OCI-LY7 (cell line): ENCODE data around the gene FAM110C. TPM values are rescaled to one million over a fixed set of nuclear protein-coding genes. Genes with fewer than 3 reads are reported as not detected.

Source experiments
- BruUV-seq: library from RNA; stranded (reverse); fragments of 400-500 nt; replicated peaks from 2 replicates; lab custom pipeline; 2021; lab: Mats Ljungman, UMichigan
- CTCF ChIA-PET: fragments of 300-600 bp; sonication (Branson Sonifier 250); formaldehyde crosslinking; loops from one replicate; lab custom pipeline; 2022; ENCODE audit warnings: antibody characterized with exemption; ENCODE audit not compliant: unreplicated experiment; lab: Charles Lee
- POLR2A ChIA-PET: fragments of 300-600 bp; sonication (Branson Sonifier 250); formaldehyde crosslinking; loops from one replicate; lab custom pipeline; 2022; ENCODE audit warnings: antibody characterized with exemption; lab: Charles Lee
- DNase-seq: peaks from one replicate; pipeline ENCODE4 v3.0.0-alpha.2; 2015; ENCODE audit warnings: low spot score
- H2AFZ ChIP-seq: fragments of 200-600 bp; sonication (generic), shearing (Covaris generic); 2 replicates; pipeline ENCODE4 v1.6.1; 2014; ENCODE audit warnings: mild to moderate bottlenecking, antibody characterized with exemption, low read length, moderate library complexity
- H3K27ac ChIP-seq: fragments of 200-600 bp; sonication (generic); 2 replicates; pipeline ENCODE4 v1.5.1; 2014; ENCODE audit warnings: mixed run types, low read depth, mild to moderate bottlenecking, moderate library complexity, low read length, inconsistent platforms; ENCODE audit not compliant: poor library complexity, severe bottlenecking
- H3K36me3 ChIP-seq: fragments of 200-600 bp; sonication (generic); 2 replicates; pipeline ENCODE4 v1.6.1; 2014; ENCODE audit warnings: mild to moderate bottlenecking, antibody characterized with exemption, low read length, moderate library complexity, mixed read lengths; ENCODE audit not compliant: insufficient read depth
- H3K4me1 ChIP-seq: fragments of 200-600 bp; sonication (generic); 2 replicates; pipeline ENCODE4 v1.5.1; 2014; ENCODE audit warnings: mild to moderate bottlenecking, low read length; ENCODE audit not compliant: insufficient read depth, poor library complexity, severe bottlenecking
- H3K4me2 ChIP-seq: fragments of 200-600 bp; sonication (generic); 2 replicates; pipeline ENCODE4 v1.6.1; 2014; ENCODE audit warnings: mild to moderate bottlenecking, low read length
- H3K4me3 ChIP-seq: fragments of 200-600 bp; sonication (generic); 2 replicates; pipeline ENCODE4 v1.5.1; 2014; ENCODE audit warnings: mild to moderate bottlenecking, low read depth, low read length; ENCODE audit not compliant: poor library complexity, severe bottlenecking
- H3K79me2 ChIP-seq: fragments of 200-600 bp; sonication (generic); 2 replicates; pipeline ENCODE4 v1.6.1; 2016; ENCODE audit warnings: low read depth, mild to moderate bottlenecking, low read length, moderate library complexity, mixed read lengths; ENCODE audit not compliant: insufficient read depth
- H3K9me2 ChIP-seq: fragments of 200-600 bp; sonication (generic); 2 replicates; pipeline ENCODE4 v1.6.1; 2016; ENCODE audit warnings: mild to moderate bottlenecking, low read length, mixed read lengths; ENCODE audit not compliant: insufficient read depth
- H3K9me3 ChIP-seq: fragments of 200-600 bp; sonication (generic); 2 replicates; pipeline ENCODE4 v1.6.1; 2014; ENCODE audit warnings: mild to moderate bottlenecking, mixed run types, low read length, mixed read lengths
- H4K20me1 ChIP-seq: fragments of 200-600 bp; sonication (generic); 2 replicates; pipeline ENCODE4 v1.6.1; 2014; ENCODE audit warnings: mild to moderate bottlenecking, antibody characterized with exemption, low read length, moderate library complexity, mixed read lengths; ENCODE audit not compliant: insufficient read depth
- CTCF ChIP-seq: fragments of 200-600 bp; sonication (generic); conservative IDR thresholded peaks from 2 replicates; pipeline ENCODE4 v1.5.1; 2014; ENCODE audit warnings: mild to moderate bottlenecking, antibody characterized with exemption, low read length, moderate library complexity, mixed read lengths
- EZH2phosphoT487 ChIP-seq: fragments of 200-600 bp; sonication (generic); IDR thresholded peaks from 2 replicates; pipeline ENCODE4 v1.6.1; 2018; ENCODE audit warnings: low read depth, borderline replicate concordance, mild to moderate bottlenecking, mixed run types, antibody characterized with exemption, low read length, moderate library complexity, mixed read lengths
- intact Hi-C: fragments of 100-400 bp; cut with micrococcal nuclease; formaldehyde crosslinking; loops from one replicate; pipeline ENCODE4 v1.10.0; 2022; ENCODE audit not compliant: unreplicated experiment
- total RNA-seq, 2 experiments: library from RNA; depleted of rRNA in 1 of 2; stranded (reverse); fragments of >200 nt in 1 of 2; shearing (Covaris generic) in 1 of 2; gene quantifications; 2 replicates each; pipeline ENCODE4 v1.2.3, GENCODE V29; 2014 to 2022

Gene FAM110C
- total RNA-seq, 2 experiments from 2014 or later: not detected

GRCh38 chr2:29253-29652 is 17.1 kb downstream of the FAM110C start:
- no TSS peak for BruUV-seq

GRCh38 chr2:28406-28975 is 17.8 kb downstream of the FAM110C start:
- Histone ChIP-seq H3K9me3 (no peaks in the 10 kb centered on the region), H4K20me1 (no peaks in the 10 kb centered on the region), H3K79me2 (no peaks in the 10 kb centered on the region), H3K4me1 (no peaks in the 10 kb centered on the region), H2AFZ (no peak overlapping the region), H3K9me2 (no peaks in the 10 kb centered on the region), H3K36me3 (no peaks in the 10 kb centered on the region), H3K4me3 (no peak overlapping the region), H3K27ac (no peak overlapping the region), H3K4me2 (no peak overlapping the region)
- ChIA-PET POLR2A (no interaction called here), CTCF (no interaction called here)
- TF ChIP-seq CTCF (no peak), EZH2phosphoT487 (no peak)
- no TSS peak for BruUV-seq
- DNase-seq: no peak
- intact Hi-C loops: no loop called here

More at GRCh38 chr2:29253-29652, 17.1 kb downstream of the FAM110C start:
- H3K4me3 ChIP-seq: no peak overlapping the region
- H3K9me2 ChIP-seq: no peaks in the 10 kb centered on the region
- intact Hi-C loops: no loop called here
- no peak overlapping the region for H2AFZ ChIP-seq
- ChIA-PET POLR2A (no interaction called here), CTCF (no interaction called here)
- no peaks in the 10 kb centered on the region for H3K36me3 ChIP-seq
- no peaks in the 10 kb centered on the region for H3K9me3 ChIP-seq
- no peaks in the 10 kb centered on the region for H3K4me1 ChIP-seq
- H4K20me1 ChIP-seq: no peaks in the 10 kb centered on the region
- H3K27ac ChIP-seq: no peak overlapping the region
- H3K4me2 ChIP-seq: no peak overlapping the region
- no peaks in the 10 kb centered on the region for H3K79me2 ChIP-seq
- TF ChIP-seq CTCF: no peak
- no peak for TF ChIP-seq EZH2phosphoT487
- DNase-seq: no peak

- Histone ChIP-seq H3K27ac (no peak overlapping the region), H3K9me3 (no peaks in the 10 kb centered on the region), H3K36me3 (no peaks in the 10 kb centered on the region), H3K4me3 (no peak overlapping the region), H4K20me1 (no peaks in the 10 kb centered on the region), H3K79me2 (no peaks in the 10 kb centered on the region), H3K9me2 (no peaks in the 10 kb centered on the region), H3K4me1 (no peaks in the 10 kb centered on the region), H2AFZ (no peak overlapping the region), H3K4me2 (no peak overlapping the region)
- intact Hi-C loops: no loop called here
- DNase-seq: no peak
- no peak for TF ChIP-seq EZH2phosphoT487
- TF ChIP-seq CTCF: no peak
- BruUV-seq: no TSS peak
- CTCF ChIA-PET: no interaction called here
- POLR2A ChIA-PET: no interaction called here
These were observed 19.4 kb downstream of the FAM110C start for GRCh38 chr2:26891-27290.
